Loucy (cell line): ENCODE measurements around the gene STXBP6.

Experiments
- CTCF ChIP-seq: fragments of 200-600 bp; sonication (generic); conservative IDR thresholded peaks from 2 replicates; pipeline ENCODE4 v1.5.1; 2014; ENCODE audit warnings: mild to moderate bottlenecking, antibody characterized with exemption, low read length
- EZH2phosphoT487 ChIP-seq: fragments of 200-600 bp; IDR thresholded peaks from 2 replicates; pipeline ENCODE4 v1.6.1; 2018; ENCODE audit warnings: antibody characterized with exemption, mild to moderate bottlenecking, moderate library complexity, borderline replicate concordance

GRCh38 chr14:24900269-24901100 is 149.5 kb downstream of the STXBP6 start:
- no peak for TF ChIP-seq CTCF
- no peak for TF ChIP-seq EZH2phosphoT487
